ENCODE results near the gene KCNQ5.

DNA sequence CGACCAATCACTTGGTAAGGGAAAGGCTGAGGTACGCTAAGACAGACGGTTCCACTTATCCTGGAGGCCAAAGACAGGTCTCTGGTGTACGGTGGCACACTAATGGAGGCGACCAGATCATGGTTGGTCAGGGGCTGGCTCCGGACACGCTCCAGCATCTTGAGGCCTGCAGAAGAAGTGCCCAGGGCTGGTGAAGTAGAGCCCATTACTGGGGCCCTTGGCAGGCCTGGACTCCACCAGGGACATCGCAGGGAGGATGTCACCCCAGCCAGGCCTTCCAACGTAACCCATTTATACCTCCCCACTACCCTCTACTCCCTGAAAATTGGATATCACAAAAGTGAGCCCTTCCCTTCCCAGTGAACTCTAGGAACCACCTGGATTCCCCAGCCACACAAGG lies 587.3 kb downstream of the KCNQ5 start:
- TF ChIP-seq EZH2 (IDR thresholded peaks at IDR 0.05) (no peak), POLR2AphosphoS5 (IDR thresholded peaks at IDR 0.05; ENCODE audit: borderline replicate concordance, low read depth, low read length) (no peak)
